PC-3 (cell line): Measurements from ENCODE around the gene NEDD9. TPM values are rescaled to one million over a fixed set of nuclear protein-coding genes. Genes with fewer than 3 reads are reported as not detected.

ENCODE experiments used
- ATAC-seq: fragments of 200-7000 bp; cut with Tn5 transposase; 2 replicates; pipeline ENCODE4 v1.9.1; 2020; ENCODE audit warnings: mild to moderate bottlenecking, moderate library complexity
- BruUV-seq: library from RNA; stranded (reverse); fragments of 400-500 nt; replicated peaks from 2 replicates; lab custom pipeline; 2021; lab: Mats Ljungman, UMichigan
- CTCF ChIA-PET: fragments of 300-600 bp; sonication (Branson Sonifier 250); formaldehyde crosslinking; loops from one replicate; lab custom pipeline; 2022; ENCODE audit warnings: antibody characterized with exemption; lab: Charles Lee
- POLR2A ChIA-PET: fragments of 300-600 bp; sonication (Branson Sonifier 250); formaldehyde crosslinking; loops from one replicate; lab custom pipeline; 2022; ENCODE audit warnings: antibody characterized with exemption; ENCODE audit not compliant: unreplicated experiment; lab: Charles Lee
- DNase-seq: peaks from one replicate; pipeline ENCODE4 v3.0.0-alpha.2; 2015
- H2AFZ ChIP-seq: fragments of 300-600 bp; sonication (generic); 2 replicates; pipeline ENCODE4 v1.6.0; 2016; ENCODE audit warnings: antibody characterized with exemption, low read length
- H3F3A ChIP-seq: fragments of 300-600 bp; sonication (generic); one replicate; pipeline ENCODE4 v1.6.0; 2017; ENCODE audit warnings: antibody characterized with exemption, low read length, control low read depth, mild to moderate bottlenecking; ENCODE audit not compliant: unreplicated experiment
- H3K27ac ChIP-seq: fragments of 300-600 bp; sonication (generic); 2 replicates; pipeline ENCODE4 v1.5.1; 2016; ENCODE audit warnings: mild to moderate bottlenecking, low read length
- H3K27me3 ChIP-seq: fragments of 300-600 bp; sonication (generic); 2 replicates; pipeline ENCODE4 v1.6.1; 2016; ENCODE audit warnings: low read length, mixed read lengths
- H3K36me3 ChIP-seq: fragments of 300-600 bp; sonication (generic); 2 replicates; pipeline ENCODE4 v1.6.1; 2016; ENCODE audit warnings: low read depth, mixed run types, low read length, mixed read lengths
- H3K4me1 ChIP-seq: fragments of 300-600 bp; sonication (generic); 2 replicates; pipeline ENCODE4 v1.5.1; 2016; ENCODE audit warnings: low read length; ENCODE audit not compliant: insufficient read depth
- H3K4me2 ChIP-seq: fragments of 300-600 bp; sonication (generic); 2 replicates; pipeline ENCODE4 v1.6.0; 2016; ENCODE audit warnings: low read length
- H3K4me3 ChIP-seq: fragments of 300-600 bp; sonication (generic); 2 replicates; pipeline ENCODE4 v1.5.1; 2016; ENCODE audit warnings: mild to moderate bottlenecking, low read length, mixed read lengths
- H3K79me2 ChIP-seq: fragments of 300-600 bp; sonication (generic); 2 replicates; pipeline ENCODE4 v1.6.1; 2017; ENCODE audit warnings: low read length, mixed read lengths
- H3K9ac ChIP-seq: fragments of 300-600 bp; sonication (generic); 2 replicates; pipeline ENCODE4 v1.6.0; 2016; ENCODE audit warnings: mild to moderate bottlenecking, low read length
- H3K9me2 ChIP-seq: fragments of 300-600 bp; sonication (generic); replicated peaks from 2 replicates; pipeline ENCODE4 v1.6.1; 2016; ENCODE audit warnings: mixed run types, low read length, mixed read lengths
- H3K9me3 ChIP-seq: fragments of 300-600 bp; sonication (generic); 2 replicates; pipeline ENCODE4 v1.6.1; 2016; ENCODE audit warnings: low read length, mixed read lengths
- H4K20me1 ChIP-seq: fragments of 300-600 bp; sonication (generic); 2 replicates; pipeline ENCODE4 v1.6.1; 2016; ENCODE audit warnings: low read length, mixed read lengths
- CTCF ChIP-seq: fragments of 300-600 bp; sonication (generic); conservative IDR thresholded peaks from 2 replicates; pipeline ENCODE4 v1.5.1; 2017; ENCODE audit warnings: antibody characterized with exemption, low read depth, mild to moderate bottlenecking, low read length
- EZH2 ChIP-seq: fragments of 300-600 bp; sonication (generic); IDR thresholded peaks from one replicate; pipeline ENCODE4 v1.6.1; 2017; ENCODE audit warnings: antibody characterized with exemption, mild to moderate bottlenecking, low read length; ENCODE audit not compliant: unreplicated experiment
- EZH2phosphoT487 ChIP-seq: fragments of 300-600 bp; sonication (generic); IDR thresholded peaks from 2 replicates; pipeline ENCODE4 v1.6.1; 2018; ENCODE audit warnings: mild to moderate bottlenecking, antibody characterized with exemption, low read length, borderline replicate concordance
- intact Hi-C: fragments of 100-400 bp; cut with micrococcal nuclease; formaldehyde crosslinking; loops from 2 replicates; pipeline ENCODE4 v1.9.0; 2023
- total RNA-seq: library from RNA; depleted of rRNA; stranded (reverse); fragments of >200 nt; gene quantifications from 2 replicates; pipeline ENCODE4 v1.2.3, GENCODE V29; 2014

Gene NEDD9
- total RNA-seq, 1 experiment from 2014 or later: 12.1 TPM

- peaks cover 28% of the 10 kb centered on the region for H3K4me1 ChIP-seq
- POLR2A ChIA-PET: no interaction called here
- H3K9me3 ChIP-seq: no peaks in the 10 kb centered on the region
- DNase-seq (no peak), ATAC-seq (no peak)
- H3K27ac ChIP-seq: no peak overlapping the region
- H3F3A ChIP-seq: no peaks in the 10 kb centered on the region
- H3K36me3 ChIP-seq: no peaks in the 10 kb centered on the region
- H2AFZ ChIP-seq: no peak overlapping the region
- TF ChIP-seq CTCF (no peak), EZH2phosphoT487 (no peak), EZH2 (no peak)
- H3K27me3 ChIP-seq: no peaks in the 10 kb centered on the region
- intact Hi-C loops: loop anchor here (2.0 to 5.0 kb wide), 3 partner anchors 19 to 46 kb away; partner anchors contain the start of gene NEDD9
- BruUV-seq: no TSS peak
- CTCF ChIA-PET: no interaction called here
- no peak overlapping the region for H3K4me2 ChIP-seq
- no peaks in the 10 kb centered on the region for H4K20me1 ChIP-seq
- no peak overlapping the region for H3K9ac ChIP-seq
- H3K9me2 ChIP-seq: no peaks in the 10 kb centered on the region
- no peaks in the 10 kb centered on the region for H3K79me2 ChIP-seq
- no peak overlapping the region for H3K4me3 ChIP-seq
Measured at GRCh38 chr6:11271228-11272020, 39.0 kb upstream of the NEDD9 start.

GRCh38 chr6:11270030-11271027 lies 37.9 kb upstream of the NEDD9 start:
- CTCF ChIA-PET: no interaction called here
- POLR2A ChIA-PET: no interaction called here
- DNase-seq (no peak), ATAC-seq (no peak)
- no peak overlapping the region for H3K27ac ChIP-seq
- no peak overlapping the region for H3K4me3 ChIP-seq
- H3K9me3 ChIP-seq: no peaks in the 10 kb centered on the region
- H3K9ac ChIP-seq: no peak overlapping the region
- H3F3A ChIP-seq: no peaks in the 10 kb centered on the region
- H2AFZ ChIP-seq: no peak overlapping the region
- no peaks in the 10 kb centered on the region for H3K27me3 ChIP-seq
- intact Hi-C loops: loop anchor here (5.0 kb wide), 1 partner anchor 47 kb away; no protein-coding TSS in a partner anchor
- no peak overlapping the region for H3K4me2 ChIP-seq
- no peaks in the 10 kb centered on the region for H4K20me1 ChIP-seq
- BruUV-seq: no TSS peak
- no peaks in the 10 kb centered on the region for H3K36me3 ChIP-seq
- H3K9me2 ChIP-seq: no peaks in the 10 kb centered on the region
- H3K79me2 ChIP-seq: no peaks in the 10 kb centered on the region
- peaks cover 28% of the 10 kb centered on the region for H3K4me1 ChIP-seq
- TF ChIP-seq EZH2 (no peak), EZH2phosphoT487 (no peak), CTCF (no peak)
